Endothelial cell of umbilical vein (primary cell): Measurements from ENCODE around the gene ANKRD44. TPM values are rescaled to one million over a fixed set of nuclear protein-coding genes. Genes with fewer than 3 reads are reported as not detected.

Experiments
- BruUV-seq: library from RNA; stranded (reverse); fragments of 400-500 nt; replicated peaks from 2 replicates; lab custom pipeline; 2021; lab: Mats Ljungman, UMichigan
- CTCF ChIA-PET: fragments of 300-600, 350-600 bp; sonication (Branson Sonifier 250); formaldehyde crosslinking; loops from one replicate; lab custom pipeline; 2021; ENCODE audit warnings: antibody characterized with exemption, inconsistent platforms; lab: Charles Lee
- POLR2A ChIA-PET: fragments of 300-600, 350-600 bp; sonication (Branson Sonifier 250); formaldehyde crosslinking; loops from one replicate; lab custom pipeline; 2021; ENCODE audit warnings: antibody characterized with exemption, inconsistent platforms; lab: Charles Lee
- DNase-seq: peaks from one replicate; pipeline ENCODE4 v3.0.0-alpha.2; 2011; ENCODE audit warnings: low read depth, low spot score
- FAIRE-seq: peaks from 2 replicates; lab custom pipeline; 2011; peaks lifted over from hg19 to GRCh38; lab: Jason Lieb, UNC
- H2AFZ ChIP-seq: 2 replicates; pipeline ENCODE4 v1.6.0; 2012; ENCODE audit warnings: low read depth, low read length, control low read depth, inconsistent platforms
- H3K27ac ChIP-seq: 2 replicates; pipeline ENCODE4 v1.5.1; 2011; ENCODE audit warnings: low read depth, mild to moderate bottlenecking, control low read depth, low read length, moderate library complexity; ENCODE audit not compliant: insufficient read depth
- H3K27me3 ChIP-seq, 2 experiments: 2 replicates each; pipeline versions ENCODE4 v1.6.0 to v1.6.1; 2011; ENCODE audit warnings: low read length in 2 of 2, mixed read lengths in 1 of 2; ENCODE audit not compliant: control insufficient read depth in 2 of 2, insufficient read depth in 2 of 2
- H3K36me3 ChIP-seq, 2 experiments: 2 replicates in 1 of 2; 3 replicates in 1 of 2; pipeline ENCODE4 v1.5.1; 2011; ENCODE audit warnings: low read length in 2 of 2, mild to moderate bottlenecking in 1 of 2, moderate library complexity in 1 of 2; ENCODE audit not compliant: control insufficient read depth in 2 of 2, insufficient read depth in 2 of 2; ENCODE audit errors: extremely low read depth in 1 of 2
- H3K4me1 ChIP-seq: 3 replicates; pipeline ENCODE4 v1.5.1; 2011; ENCODE audit warnings: mild to moderate bottlenecking, low read length; ENCODE audit not compliant: control insufficient read depth, insufficient read depth; ENCODE audit errors: extremely low read depth
- H3K4me2 ChIP-seq: 2 replicates; pipeline ENCODE4 v1.6.1; 2011; ENCODE audit warnings: low read length, control low read depth, mixed read lengths; ENCODE audit not compliant: insufficient read depth
- H3K4me3 ChIP-seq, 3 experiments: fragments of 200-600 bp in 1 of 3; sonication (generic), shearing (Covaris generic) in 1 of 3; replicated peaks in 1 of 3; 2 replicates each; pipeline ENCODE4 v1.5.1; 2011 to 2016; ENCODE audit warnings: control low read depth in 3 of 3, low read length in 3 of 3, mild to moderate bottlenecking in 2 of 3, inconsistent platforms in 1 of 3, low read depth in 1 of 3, moderate library complexity in 1 of 3; ENCODE audit not compliant: insufficient read depth in 1 of 3
- H3K79me2 ChIP-seq: 2 replicates; pipeline ENCODE4 v1.6.0; 2012; ENCODE audit warnings: low read length, inconsistent platforms; ENCODE audit not compliant: control insufficient read depth, insufficient read depth
- H3K9ac ChIP-seq: replicated peaks from 2 replicates; pipeline ENCODE3; 2011; ENCODE audit warnings: low read length, control low read depth; ENCODE audit not compliant: insufficient read depth; ENCODE audit errors: extremely low read depth
- H3K9me1 ChIP-seq: replicated peaks from 3 replicates; pipeline ENCODE4 v1.6.0; 2011; ENCODE audit warnings: mild to moderate bottlenecking, low read length; ENCODE audit not compliant: control insufficient read depth, insufficient read depth; ENCODE audit errors: extremely low read depth
- H3K9me3 ChIP-seq: replicated peaks from 2 replicates; pipeline ENCODE4 v1.5.1; 2012; ENCODE audit warnings: low read length, inconsistent platforms; ENCODE audit not compliant: control insufficient read depth, insufficient read depth
- H4K20me1 ChIP-seq: replicated peaks from 2 replicates; pipeline ENCODE3; 2011; ENCODE audit warnings: mild to moderate bottlenecking, low read length; ENCODE audit not compliant: control insufficient read depth, insufficient read depth; ENCODE audit errors: extremely low read depth
- EZH2 ChIP-seq: IDR thresholded peaks from 2 replicates; pipeline ENCODE4 v1.6.1; 2012; ENCODE audit warnings: borderline replicate concordance, low read depth, mild to moderate bottlenecking, moderate library complexity, low read length, inconsistent platforms; ENCODE audit not compliant: severe bottlenecking
- FOS ChIP-seq: IDR thresholded peaks from 2 replicates; pipeline ENCODE4 v1.6.1; 2011; ENCODE audit warnings: mild to moderate bottlenecking, low read length, moderate library complexity, borderline replicate concordance; ENCODE audit not compliant: insufficient read depth
- GATA2 ChIP-seq: IDR thresholded peaks from 2 replicates; pipeline ENCODE4 v1.7.0; 2011; ENCODE audit warnings: low read depth, mild to moderate bottlenecking, moderate library complexity, mixed read lengths, low read length; ENCODE audit not compliant: insufficient read length, insufficient read depth
- JUN ChIP-seq: IDR thresholded peaks from 2 replicates; pipeline ENCODE4 v1.6.1; 2011; ENCODE audit warnings: borderline replicate concordance, low read depth; ENCODE audit not compliant: insufficient read length, insufficient read depth
- MYC ChIP-seq: IDR thresholded peaks from one replicate; pipeline ENCODE4 v1.6.1; 2011; ENCODE audit warnings: mild to moderate bottlenecking, low read depth, low read length
- POLR2A ChIP-seq: IDR thresholded peaks from 2 replicates; pipeline ENCODE4 v1.6.1; 2012; ENCODE audit warnings: low read depth, mild to moderate bottlenecking, control low read depth, low read length
- POLR2AphosphoS5 ChIP-seq: IDR thresholded peaks from 2 replicates; pipeline ENCODE4 v1.6.1; 2012; ENCODE audit warnings: low read depth, mild to moderate bottlenecking, control low read depth, low read length, moderate library complexity; ENCODE audit not compliant: insufficient read depth
- dilution Hi-C: fragments of 300-500 bp; cut with MboI; formaldehyde crosslinking; loops from one replicate; pipeline ENCODE4 v1.15.0; 2019; ENCODE audit warnings: low sequenced_read_pairs; ENCODE audit not compliant: extremely low pct_ligation_motif_present
- intact Hi-C: fragments of 100-400 bp; cut with micrococcal nuclease; formaldehyde crosslinking; loops from one replicate; pipeline ENCODE4 v1.10.0; 2022
- polyA plus RNA-seq, 4 experiments: library from polyadenylated mRNA; depleted of rRNA in 3 of 4; stranded (reverse) in 3 of 4; unstranded in 1 of 4; fragments of >200 nt; gene quantifications; 2 replicates each; pipeline versions ENCODE4 v1.2.1 to v1.2.3, GENCODE V29; 2011 to 2012; ENCODE audit warnings: missing spikeins in 1 of 4
- total RNA-seq: library from RNA; stranded (reverse); gene quantifications from 2 replicates; pipeline ENCODE4 v1.2.3, GENCODE V29; 2021
- TF ChIP-seq, protein P1 (sequence below), 2 donors: IDR thresholded peaks; 1 replicate in 1 of 2; 2 replicates in 1 of 2; pipeline ENCODE4 v1.5.1; 2011; ENCODE audit warnings: low read length in 2 of 2, mild to moderate bottlenecking in 2 of 2, moderate library complexity in 2 of 2, control low read depth in 1 of 2, inconsistent platforms in 1 of 2, low read depth in 1 of 2; ENCODE audit not compliant: insufficient read depth in 1 of 2; ENCODE audit errors: extremely low read depth in 1 of 2
- TF ChIP-seq, protein P2 (sequence below): IDR thresholded peaks from 2 replicates; pipeline ENCODE4 v1.6.1; 2011; ENCODE audit not compliant: insufficient read depth, insufficient read length

The ANKRD44 gene
- total and polyA plus RNA-seq, 2 donors (not counting 3 experiments of a cell fraction or from before 2014, with no cell fraction given) = 3.4 to 6.1 TPM

GRCh38 chr2:197236816-197237215 lies 73.8 kb downstream of the ANKRD44 start:
- TF ChIP-seq MYC (no peak), JUN (no peak), EZH2 (no peak), POLR2A (no peak), GATA2 (no peak), FOS (no peak), POLR2AphosphoS5 (no peak)
- TF ChIP-seq, protein P1, sequence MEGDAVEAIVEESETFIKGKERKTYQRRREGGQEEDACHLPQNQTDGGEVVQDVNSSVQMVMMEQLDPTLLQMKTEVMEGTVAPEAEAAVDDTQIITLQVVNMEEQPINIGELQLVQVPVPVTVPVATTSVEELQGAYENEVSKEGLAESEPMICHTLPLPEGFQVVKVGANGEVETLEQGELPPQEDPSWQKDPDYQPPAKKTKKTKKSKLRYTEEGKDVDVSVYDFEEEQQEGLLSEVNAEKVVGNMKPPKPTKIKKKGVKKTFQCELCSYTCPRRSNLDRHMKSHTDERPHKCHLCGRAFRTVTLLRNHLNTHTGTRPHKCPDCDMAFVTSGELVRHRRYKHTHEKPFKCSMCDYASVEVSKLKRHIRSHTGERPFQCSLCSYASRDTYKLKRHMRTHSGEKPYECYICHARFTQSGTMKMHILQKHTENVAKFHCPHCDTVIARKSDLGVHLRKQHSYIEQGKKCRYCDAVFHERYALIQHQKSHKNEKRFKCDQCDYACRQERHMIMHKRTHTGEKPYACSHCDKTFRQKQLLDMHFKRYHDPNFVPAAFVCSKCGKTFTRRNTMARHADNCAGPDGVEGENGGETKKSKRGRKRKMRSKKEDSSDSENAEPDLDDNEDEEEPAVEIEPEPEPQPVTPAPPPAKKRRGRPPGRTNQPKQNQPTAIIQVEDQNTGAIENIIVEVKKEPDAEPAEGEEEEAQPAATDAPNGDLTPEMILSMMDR (IDR thresholded peaks at IDR 0.05; ENCODE audit: extremely low read depth in 1 of 2, insufficient read depth in 1 of 2, low read depth in 1 of 2, low read length in 2 of 2) = no peak
- TF ChIP-seq, protein P2, sequence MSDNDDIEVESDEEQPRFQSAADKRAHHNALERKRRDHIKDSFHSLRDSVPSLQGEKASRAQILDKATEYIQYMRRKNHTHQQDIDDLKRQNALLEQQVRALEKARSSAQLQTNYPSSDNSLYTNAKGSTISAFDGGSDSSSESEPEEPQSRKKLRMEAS = no peak
- Histone ChIP-seq H3K9me1 (no peaks in the 10 kb centered on the region), H2AFZ (no peak overlapping the region), H3K4me2 (no peak overlapping the region), H3K27me3 (no peaks in the 10 kb centered on the region), H3K9me3 (no peaks in the 10 kb centered on the region), H3K27ac (no peak overlapping the region), H4K20me1 (no peaks in the 10 kb centered on the region), H3K4me3 (no peak overlapping the region), H3K36me3 (no peaks in the 10 kb centered on the region), H3K4me1 (no peaks in the 10 kb centered on the region), H3K79me2 (no peaks in the 10 kb centered on the region), H3K9ac (no peak overlapping the region)
- dilution Hi-C loops (no loop called here), intact Hi-C loops (no loop called here)
- no peak for DNase-seq
- POLR2A ChIA-PET = no interaction called here
- no TSS peak for BruUV-seq
- FAIRE-seq = no peak
- CTCF ChIA-PET = interaction anchor here (1.0 to 1.3 kb wide), 2 partner anchors 8 to 14 kb away, joined by 3 to 4 read pairs; no protein-coding TSS in a partner anchor
